Natural killer cell (primary cell): ENCODE data around the gene GLIS1. TPM values are rescaled to one million over a fixed set of nuclear protein-coding genes. Genes with fewer than 3 reads are reported as not detected.
"Not testable (repeated sequence)": the region's sequence is repeated elsewhere in the genome, so short reads cannot be mapped to it uniquely, and the experiment has no call there.

Experiments used
- ATAC-seq, 3 donors: fragments of 150-1000 bp in 2 of 3; fragments of 200-7000 bp in 1 of 3; cut with Tn5 transposase; 1 replicate in 1 of 3; 2 replicates in 2 of 3; pipeline ENCODE4 v1.10.0; 2021; ENCODE audit warnings: mild to moderate bottlenecking in 2 of 3, moderate library complexity in 2 of 3
- DNase-seq, 2 donors: peaks; one replicate each; pipeline versions ENCODE4 v3.0.0 to v3.0.0-alpha.2; 2013 to 2021; ENCODE audit warnings: mixed read lengths in 1 of 2
- H3K27ac ChIP-seq: one replicate; pipeline ENCODE4 v1.5.1; 2013; ENCODE audit warnings: mild to moderate bottlenecking, low read length
- H3K27me3 ChIP-seq: one replicate; pipeline ENCODE4 v1.6.1; 2013; ENCODE audit warnings: low read length; ENCODE audit not compliant: control insufficient read depth, insufficient read depth
- H3K36me3 ChIP-seq: one replicate; pipeline ENCODE4 v1.6.1; 2013; ENCODE audit warnings: low read length; ENCODE audit not compliant: control insufficient read depth, insufficient read depth
- H3K4me1 ChIP-seq: one replicate; pipeline ENCODE4 v1.6.1; 2013; ENCODE audit warnings: low read length; ENCODE audit not compliant: control insufficient read depth, insufficient read depth
- H3K4me3 ChIP-seq: one replicate; pipeline ENCODE4 v1.5.1; 2013; ENCODE audit warnings: low read length
- H3K9me3 ChIP-seq: one replicate; pipeline ENCODE4 v1.6.1; 2013; ENCODE audit warnings: low read length; ENCODE audit not compliant: control insufficient read depth, insufficient read depth
- H3K27ac Mint-ChIP-seq, 2 donors: one replicate each; pipeline ENCODE4 v1.8.0; 2022; ENCODE audit warnings: mild to moderate bottlenecking in 2 of 2, mixed read lengths in 2 of 2, moderate library complexity in 1 of 2
- H3K27me3 Mint-ChIP-seq, 2 donors: one replicate each; pipeline ENCODE4 v1.8.0; 2022; ENCODE audit warnings: low read depth in 2 of 2, mixed read lengths in 2 of 2
- H3K36me3 Mint-ChIP-seq: one replicate; pipeline ENCODE4 v1.8.0; 2022; ENCODE audit warnings: mixed read lengths
- H3K4me1 Mint-ChIP-seq, 2 donors: one replicate each; pipeline ENCODE4 v1.8.0; 2022; ENCODE audit warnings: mixed read lengths in 2 of 2
- H3K4me3 Mint-ChIP-seq: one replicate; pipeline ENCODE4 v1.8.0; 2022; ENCODE audit warnings: mild to moderate bottlenecking, moderate library complexity, mixed read lengths
- H3K9me3 Mint-ChIP-seq, 2 donors: one replicate each; pipeline ENCODE4 v1.8.0; 2022; ENCODE audit warnings: mixed read lengths in 2 of 2
- WGBS: methylation state at CpG from one replicate; pipeline ENCODE4 v1.1.7; 2013; ENCODE audit warnings: missing lambda C conversion rate; ENCODE audit not compliant: insufficient coverage; 5-methylcytosine and 5-hydroxymethylcytosine counted together
- intact Hi-C: fragments of 100-400 bp; cut with micrococcal nuclease; formaldehyde crosslinking; loops from one replicate; pipeline ENCODE4 v1.14.2; 2022
- total RNA-seq, 4 donors: library from RNA; stranded (reverse); fragments of 120-200 nt in 1 of 4; gene quantifications; one replicate each; pipeline versions ENCODE4 v1.2.3 to v1.2.4, GENCODE V29; 2013 to 2022
- TF ChIP-seq, protein P1 (sequence below): fragments of 200-600 bp; IDR thresholded peaks from one replicate; pipeline ENCODE4 v1.8.0; 2022; ENCODE audit warnings: antibody characterized with exemption

GLIS1 gene
- total RNA-seq, 3 donors from 2014 or later (not counting 1 experiment from before 2014, with no cell fraction given) = not detected

DNA sequence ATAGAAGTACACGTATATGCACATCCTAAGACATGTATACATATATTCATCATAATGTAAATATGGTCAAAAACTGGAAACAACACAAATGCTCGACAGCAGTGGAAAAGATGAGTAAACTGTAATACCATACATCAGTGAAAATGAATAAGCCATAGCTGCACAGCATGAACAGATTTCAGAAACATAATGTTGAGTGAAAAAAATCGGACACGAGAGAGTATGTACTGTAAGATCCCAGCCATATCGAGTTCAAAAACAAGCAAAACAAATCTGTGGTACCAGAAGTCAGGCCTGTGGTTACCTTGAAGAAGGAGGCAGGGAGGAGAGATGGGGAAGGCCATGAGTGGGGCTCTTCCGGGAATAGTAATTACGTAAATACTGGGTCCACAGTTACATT is 90.4 kb downstream of the GLIS1 start:
- H3K4me1 Mint-ChIP-seq = no peaks in the 10 kb centered on the region
- Histone ChIP-seq H3K36me3 (no peaks in the 10 kb centered on the region), H3K4me3 (no peak overlapping the region), H3K9me3 (no peaks in the 10 kb centered on the region), H3K4me1 (no peaks in the 10 kb centered on the region), H3K27ac (no peak overlapping the region), H3K27me3 (no peaks in the 10 kb centered on the region)
- no peak overlapping the region for H3K4me3 Mint-ChIP-seq
- 93% methylated on average over 5 of the region's 7 CpGs for WGBS
- peaks cover 5 to 14% of the 10 kb centered on the region in 2 donors for H3K27me3 Mint-ChIP-seq
- DNase-seq = no peak
- H3K9me3 Mint-ChIP-seq = no peaks in the 10 kb centered on the region
- no peak for ATAC-seq
- H3K36me3 Mint-ChIP-seq = no peaks in the 10 kb centered on the region
- intact Hi-C loops = no loop called here
- TF ChIP-seq, protein P1, sequence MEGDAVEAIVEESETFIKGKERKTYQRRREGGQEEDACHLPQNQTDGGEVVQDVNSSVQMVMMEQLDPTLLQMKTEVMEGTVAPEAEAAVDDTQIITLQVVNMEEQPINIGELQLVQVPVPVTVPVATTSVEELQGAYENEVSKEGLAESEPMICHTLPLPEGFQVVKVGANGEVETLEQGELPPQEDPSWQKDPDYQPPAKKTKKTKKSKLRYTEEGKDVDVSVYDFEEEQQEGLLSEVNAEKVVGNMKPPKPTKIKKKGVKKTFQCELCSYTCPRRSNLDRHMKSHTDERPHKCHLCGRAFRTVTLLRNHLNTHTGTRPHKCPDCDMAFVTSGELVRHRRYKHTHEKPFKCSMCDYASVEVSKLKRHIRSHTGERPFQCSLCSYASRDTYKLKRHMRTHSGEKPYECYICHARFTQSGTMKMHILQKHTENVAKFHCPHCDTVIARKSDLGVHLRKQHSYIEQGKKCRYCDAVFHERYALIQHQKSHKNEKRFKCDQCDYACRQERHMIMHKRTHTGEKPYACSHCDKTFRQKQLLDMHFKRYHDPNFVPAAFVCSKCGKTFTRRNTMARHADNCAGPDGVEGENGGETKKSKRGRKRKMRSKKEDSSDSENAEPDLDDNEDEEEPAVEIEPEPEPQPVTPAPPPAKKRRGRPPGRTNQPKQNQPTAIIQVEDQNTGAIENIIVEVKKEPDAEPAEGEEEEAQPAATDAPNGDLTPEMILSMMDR = no peak
- no peak overlapping the region for H3K27ac Mint-ChIP-seq

DNA sequence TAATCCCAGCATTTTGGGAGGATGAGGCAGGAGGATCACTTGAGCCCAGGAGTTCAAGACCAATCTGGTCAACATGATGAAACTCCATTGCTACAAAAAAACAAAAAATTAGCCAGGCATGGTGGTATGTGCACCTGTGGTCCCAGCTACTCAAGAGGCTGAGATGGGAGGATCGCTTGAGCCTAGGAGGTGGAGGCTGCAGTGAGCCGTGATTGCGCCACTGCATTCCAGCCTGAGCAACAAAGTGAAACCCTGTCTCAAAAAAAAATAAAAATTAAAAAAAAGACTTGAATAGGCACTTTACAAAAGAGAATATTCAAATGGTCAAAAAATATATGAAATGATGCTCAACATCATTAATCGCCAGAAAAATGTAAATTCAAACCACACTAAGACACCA is 91.0 kb downstream of the GLIS1 start:
- H3K27ac ChIP-seq, H3K4me1 ChIP-seq, H3K4me1 Mint-ChIP-seq, intact Hi-C loops, H3K4me3 ChIP-seq, H3K27ac Mint-ChIP-seq, ATAC-seq, H3K9me3 ChIP-seq, H3K36me3 ChIP-seq, H3K27me3 ChIP-seq, H3K9me3 Mint-ChIP-seq, DNase-seq, H3K4me3 Mint-ChIP-seq, H3K36me3 Mint-ChIP-seq: not testable (repeated sequence)
- H3K27me3 Mint-ChIP-seq = peaks cover 5 to 14% of the 10 kb centered on the region in 2 donors
- WGBS = 97% methylated on average over 3 of the region's 4 CpGs

- Histone ChIP-seq H3K4me1 (no peaks in the 10 kb centered on the region), H3K27ac (no peak overlapping the region), H3K4me3 (no peak overlapping the region), H3K9me3 (no peaks in the 10 kb centered on the region), H3K36me3 (no peaks in the 10 kb centered on the region), H3K27me3 (no peaks in the 10 kb centered on the region)
- H3K36me3 Mint-ChIP-seq = no peaks in the 10 kb centered on the region
- H3K4me3 Mint-ChIP-seq = no peak overlapping the region
- intact Hi-C loops = no loop called here
- H3K27ac Mint-ChIP-seq = no peak overlapping the region
- no peaks in the 10 kb centered on the region for H3K9me3 Mint-ChIP-seq
- TF ChIP-seq, protein P1 = no peak
- H3K4me1 Mint-ChIP-seq = no peaks in the 10 kb centered on the region
- peaks cover 5 to 14% of the 10 kb centered on the region in 2 donors for H3K27me3 Mint-ChIP-seq
- ATAC-seq (no peak), DNase-seq (no peak)
Measured at GRCh38 chr1:53646732-53647131, 92.2 kb downstream of the GLIS1 start.

DNA sequence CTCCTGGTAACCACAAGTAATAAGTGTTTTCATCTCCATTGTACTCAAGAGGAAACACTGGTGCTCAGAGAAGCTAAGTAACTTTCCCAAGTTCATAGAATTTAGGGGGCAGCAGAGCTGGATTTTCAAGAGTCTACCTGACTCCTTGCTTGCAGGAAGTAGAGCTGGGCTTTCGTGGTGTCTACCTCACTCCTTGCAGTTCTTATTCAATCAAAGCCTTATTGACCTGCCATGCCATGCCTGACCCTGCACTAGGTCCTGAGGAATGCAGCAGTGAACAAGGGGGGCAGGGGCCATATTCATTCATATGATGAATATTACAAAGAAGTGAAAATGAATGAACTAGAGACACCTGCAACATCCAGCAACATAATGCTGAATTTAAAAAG is 93.3 kb downstream of the GLIS1 start:
- intact Hi-C loops = no loop called here
- H3K27me3 ChIP-seq = no peaks in the 10 kb centered on the region
- WGBS = 84% methylated on average over 1 of the region's 1 CpG
- DNase-seq (no peak), ATAC-seq (no peak)
- no peaks in the 10 kb centered on the region for H3K9me3 ChIP-seq
- no peaks in the 10 kb centered on the region for H3K36me3 ChIP-seq
- H3K9me3 Mint-ChIP-seq = no peaks in the 10 kb centered on the region
- no peak overlapping the region for H3K4me3 ChIP-seq
- no peaks in the 10 kb centered on the region for H3K4me1 ChIP-seq
- peaks cover 5 to 14% of the 10 kb centered on the region in 2 donors for H3K27me3 Mint-ChIP-seq
- H3K27ac ChIP-seq = no peak overlapping the region
- H3K27ac Mint-ChIP-seq = no peak overlapping the region
- H3K36me3 Mint-ChIP-seq = no peaks in the 10 kb centered on the region
- H3K4me3 Mint-ChIP-seq = no peak overlapping the region
- TF ChIP-seq, protein P1 = no peak
- H3K4me1 Mint-ChIP-seq = no peaks in the 10 kb centered on the region
